ENCODE data around the gene LHX1. TPM values are rescaled to one million over a fixed set of nuclear protein-coding genes. Genes with fewer than 3 reads are reported as not detected.
A peak's percentile ranks its signal among the peaks of the same experiment; 100 is the strongest.

The LHX1 gene
- total RNA-seq, 1 donor from 2014 or later, result not detected

GRCh38 chr17:36918211-36918691, 19.0 kb upstream of the LHX1 start:
- peaks cover 59% of the 10 kb centered on the region for H3K27me3 ChIP-seq
- no peak for DNase-seq
- no peak for TF ChIP-seq CTCF (IDR thresholded peaks at IDR 0.05)

GRCh38 chr17:36919407-36919968, 17.8 kb upstream of the LHX1 start:
- no peak overlapping the region for H3K27ac ChIP-seq
- ATAC-seq (no peak), DNase-seq (no peak)
- TF ChIP-seq CTCF (IDR thresholded peaks at IDR 0.05), result no peak
- H3K4me1 ChIP-seq, result no peaks in the 10 kb centered on the region
- no peaks in the 10 kb centered on the region for H3K9me3 ChIP-seq
- intact Hi-C loops (cut with DNase I), result no loop called here
- H3K36me3 ChIP-seq, result no peaks in the 10 kb centered on the region
- H3K27me3 ChIP-seq, result peaks cover 56% of the 10 kb centered on the region
- H3K4me3 ChIP-seq, result no peak overlapping the region

More at GRCh38 chr17:36918211-36918691, 19.0 kb upstream of the LHX1 start:
- Histone ChIP-seq H3K36me3 (no peaks in the 10 kb centered on the region), H3K4me3 (no peak overlapping the region), H3K27ac (no peak overlapping the region), H3K4me1 (no peaks in the 10 kb centered on the region), H3K9me3 (no peaks in the 10 kb centered on the region)
- ATAC-seq, result no peak
- intact Hi-C loops (cut with DNase I), result no loop called here

GRCh38 chr17:36920032-36921005, 17.0 kb upstream of the LHX1 start:
- no peak overlapping the region for H3K4me3 ChIP-seq
- no peak for ATAC-seq
- no peak for DNase-seq
- intact Hi-C loops (cut with DNase I), result loop anchor here (10.0 kb wide), 1 partner anchor 56 kb away; no protein-coding TSS in a partner anchor
- H3K36me3 ChIP-seq, result no peaks in the 10 kb centered on the region
- no peak for TF ChIP-seq CTCF (IDR thresholded peaks at IDR 0.05)
- H3K9me3 ChIP-seq, result no peaks in the 10 kb centered on the region
- no peaks in the 10 kb centered on the region for H3K4me1 ChIP-seq
- H3K27ac ChIP-seq, result no peak overlapping the region
- H3K27me3 ChIP-seq, result peaks cover 50% of the 10 kb centered on the region

DNA sequence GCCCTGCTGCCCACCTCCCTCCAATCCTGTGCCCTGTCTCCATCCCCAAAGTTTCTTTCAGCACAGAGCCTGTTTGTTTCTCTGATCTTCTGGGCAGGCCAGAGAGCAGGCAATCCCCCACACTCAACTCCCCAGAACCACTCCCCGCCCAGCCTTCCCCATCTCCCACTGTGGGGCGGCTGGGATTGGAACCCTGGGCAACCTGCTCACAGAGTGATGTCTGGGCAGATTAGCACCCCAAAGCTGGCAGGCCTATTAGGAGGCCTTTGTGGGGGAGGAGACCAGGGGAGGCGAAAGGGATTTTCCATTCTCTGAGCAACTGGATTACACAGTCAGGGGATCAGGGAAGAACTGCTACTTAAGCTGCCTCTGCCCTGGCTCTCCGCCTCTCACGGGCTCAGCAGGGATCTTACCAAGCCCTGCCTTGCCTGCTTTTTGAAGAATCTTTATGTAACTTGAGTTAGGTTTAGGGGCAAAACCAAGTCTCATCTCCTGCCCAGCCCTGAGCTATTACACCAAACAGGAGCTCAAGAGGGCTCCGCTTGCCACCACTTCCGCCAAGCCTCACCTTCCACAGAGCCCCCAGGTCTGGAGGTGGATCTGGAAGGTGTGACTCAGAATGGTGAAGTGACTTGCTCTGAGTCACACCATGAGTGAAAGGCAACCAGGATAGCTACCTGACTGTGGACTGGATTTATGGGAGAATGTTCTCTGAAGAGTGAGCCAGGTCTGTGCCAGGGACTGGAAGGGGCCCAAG, 16.0 kb upstream of the LHX1 start:
- ATAC-seq, result peak; percentile 36
- Histone ChIP-seq H3K27me3 (peaks cover 50% of the 10 kb centered on the region), H3K4me1 (no peaks in the 10 kb centered on the region), H3K4me3 (no peak overlapping the region), H3K36me3 (no peaks in the 10 kb centered on the region), H3K27ac (no peak overlapping the region), H3K9me3 (no peaks in the 10 kb centered on the region)
- no peak for DNase-seq
- intact Hi-C loops (cut with DNase I), result loop anchor here (10.0 kb wide), 1 partner anchor 56 kb away; no protein-coding TSS in a partner anchor
- TF ChIP-seq CTCF (IDR thresholded peaks at IDR 0.05), result no peak

- no peak for TF ChIP-seq CTCF (IDR thresholded peaks at IDR 0.05)
- DNase-seq (no peak), ATAC-seq (no peak)
- H3K4me3 ChIP-seq, result no peak overlapping the region
- peaks cover 56% of the 10 kb centered on the region for H3K27me3 ChIP-seq
- H3K9me3 ChIP-seq, result no peaks in the 10 kb centered on the region
- H3K4me1 ChIP-seq, result no peaks in the 10 kb centered on the region
- no peaks in the 10 kb centered on the region for H3K36me3 ChIP-seq
- intact Hi-C loops (cut with DNase I), result loop anchor here (10.0 kb wide), 1 partner anchor 57 kb away; no protein-coding TSS in a partner anchor
- no peak overlapping the region for H3K27ac ChIP-seq
These were observed 15.1 kb upstream of the LHX1 start for GRCh38 chr17:36922175-36922574.

All from upper lobe of right lung (tissue), 1 donor.